Measurements from ENCODE around the gene CRISPLD2.

CRISPLD2 gene

DNA sequence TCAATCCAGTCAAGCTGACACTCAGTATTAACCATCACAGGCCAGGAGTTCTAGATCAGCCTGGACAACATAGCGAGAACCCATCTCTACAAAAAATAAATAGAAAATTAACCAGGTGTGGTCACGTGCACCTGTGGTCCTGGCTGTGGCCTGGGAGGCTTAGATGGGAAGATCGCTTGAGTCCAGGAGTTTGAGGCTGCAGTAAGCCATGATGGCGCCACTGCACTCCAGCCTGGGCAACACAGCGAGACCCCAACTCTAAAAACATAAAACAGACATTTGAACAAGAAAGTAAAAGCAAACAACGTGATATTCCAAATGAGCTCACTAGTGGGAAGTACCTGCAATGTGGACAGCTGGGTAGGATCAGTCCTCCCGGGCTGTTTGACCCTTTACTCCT, 41.9 kb downstream of the CRISPLD2 start:
- DNase-seq (ENCODE audit: low read depth), result no peak
- TF ChIP-seq, protein P1, sequence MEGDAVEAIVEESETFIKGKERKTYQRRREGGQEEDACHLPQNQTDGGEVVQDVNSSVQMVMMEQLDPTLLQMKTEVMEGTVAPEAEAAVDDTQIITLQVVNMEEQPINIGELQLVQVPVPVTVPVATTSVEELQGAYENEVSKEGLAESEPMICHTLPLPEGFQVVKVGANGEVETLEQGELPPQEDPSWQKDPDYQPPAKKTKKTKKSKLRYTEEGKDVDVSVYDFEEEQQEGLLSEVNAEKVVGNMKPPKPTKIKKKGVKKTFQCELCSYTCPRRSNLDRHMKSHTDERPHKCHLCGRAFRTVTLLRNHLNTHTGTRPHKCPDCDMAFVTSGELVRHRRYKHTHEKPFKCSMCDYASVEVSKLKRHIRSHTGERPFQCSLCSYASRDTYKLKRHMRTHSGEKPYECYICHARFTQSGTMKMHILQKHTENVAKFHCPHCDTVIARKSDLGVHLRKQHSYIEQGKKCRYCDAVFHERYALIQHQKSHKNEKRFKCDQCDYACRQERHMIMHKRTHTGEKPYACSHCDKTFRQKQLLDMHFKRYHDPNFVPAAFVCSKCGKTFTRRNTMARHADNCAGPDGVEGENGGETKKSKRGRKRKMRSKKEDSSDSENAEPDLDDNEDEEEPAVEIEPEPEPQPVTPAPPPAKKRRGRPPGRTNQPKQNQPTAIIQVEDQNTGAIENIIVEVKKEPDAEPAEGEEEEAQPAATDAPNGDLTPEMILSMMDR (IDR thresholded peaks at IDR 0.05; ENCODE audit: control insufficient read depth, insufficient read depth, low read depth, low read length, missing control alignments), result no peak
- no peak overlapping the region for H3K4me3 ChIP-seq (ENCODE audit: control insufficient read depth, low read depth, low read length)

DNA sequence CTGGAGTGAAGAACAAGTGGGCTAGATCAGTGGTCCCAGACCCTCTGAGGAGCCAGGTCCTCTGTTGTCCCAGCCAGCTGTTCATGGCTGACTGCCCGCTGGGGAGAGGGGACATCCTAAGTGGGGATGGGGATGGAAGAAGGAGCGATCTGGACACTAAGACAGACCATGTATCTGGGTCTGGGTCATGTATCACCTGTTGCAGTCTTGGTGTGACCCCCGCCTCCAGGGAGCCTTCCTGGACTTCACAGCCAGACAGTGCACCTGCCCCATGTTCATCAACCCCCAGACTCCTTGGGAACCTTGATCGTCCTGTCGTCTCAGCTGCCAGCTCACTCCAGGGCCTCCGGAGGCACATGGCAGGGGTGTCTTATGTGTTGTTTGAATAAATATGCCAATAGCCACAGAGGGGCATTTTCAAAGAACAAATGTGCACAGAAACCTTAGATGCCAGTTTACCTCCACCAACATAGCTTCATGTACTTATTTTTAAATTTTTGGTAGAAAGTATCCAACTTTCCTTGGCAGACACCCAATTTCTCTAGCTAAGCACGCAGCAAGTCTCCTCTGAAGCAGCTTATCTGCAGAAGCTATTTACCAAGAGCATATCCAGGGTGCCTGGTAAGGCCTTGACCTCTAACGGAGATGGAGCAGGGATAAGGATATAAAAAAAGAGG, 43.2 kb downstream of the CRISPLD2 start:
- no peak overlapping the region for H3K4me3 ChIP-seq (ENCODE audit: control insufficient read depth, low read depth, low read length)
- no peak for DNase-seq (ENCODE audit: low read depth)
- TF ChIP-seq, protein P1 (IDR thresholded peaks at IDR 0.05; ENCODE audit: control insufficient read depth, insufficient read depth, low read depth, low read length, missing control alignments), result no peak

DNA sequence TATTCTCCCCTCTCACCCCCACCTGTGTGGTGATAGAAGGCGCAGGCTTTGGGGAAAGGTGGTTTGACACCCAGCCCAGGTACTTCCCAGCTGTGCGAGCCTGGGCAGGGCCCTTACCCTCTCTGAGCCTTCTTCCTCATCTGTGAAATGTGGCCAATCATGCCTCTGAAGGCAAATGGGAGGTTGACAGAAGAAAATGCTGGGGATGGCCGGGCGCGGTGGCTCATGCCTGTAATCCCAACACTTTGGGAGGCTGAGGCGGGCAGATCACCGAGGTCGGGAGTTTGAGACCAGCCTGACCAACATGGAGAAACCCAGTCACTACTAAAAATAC, 43.7 kb downstream of the CRISPLD2 start:
- TF ChIP-seq, protein P1 (IDR thresholded peaks at IDR 0.05; ENCODE audit: control insufficient read depth, insufficient read depth, low read depth, low read length, missing control alignments), result no peak
- H3K4me3 ChIP-seq (ENCODE audit: control insufficient read depth, low read depth, low read length), result no peak overlapping the region
- DNase-seq (ENCODE audit: low read depth), result no peak

DNA sequence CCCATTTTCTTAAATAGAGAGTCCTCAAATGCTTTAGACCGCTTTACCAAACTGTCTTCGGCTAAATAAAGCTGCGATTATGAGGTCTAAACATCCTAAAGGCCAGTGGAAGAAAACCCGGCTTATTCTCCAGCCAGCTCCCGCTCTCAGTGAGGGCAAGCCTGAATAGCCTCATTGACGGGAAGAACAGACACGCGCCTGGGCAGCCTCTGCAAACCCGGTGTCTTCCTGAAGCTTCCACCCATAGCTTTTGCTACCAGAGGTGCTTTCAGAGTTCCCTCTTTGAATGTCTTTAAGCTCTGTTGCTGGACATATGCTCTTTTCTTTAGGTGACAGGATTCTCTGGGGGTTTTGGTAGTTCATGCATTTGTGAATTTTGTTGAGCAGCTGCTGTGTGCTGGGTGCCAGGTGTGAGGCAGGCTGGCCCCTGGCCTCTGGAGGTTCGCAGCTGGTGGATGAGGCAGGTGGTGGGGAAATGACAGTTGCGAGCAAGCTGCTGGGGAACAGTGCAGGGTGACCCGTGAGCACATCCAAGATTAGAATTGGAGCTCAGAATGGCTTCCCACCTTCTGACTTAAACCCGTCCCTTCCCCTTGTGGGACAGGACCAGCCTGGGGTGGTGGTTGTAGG, 44.7 kb downstream of the CRISPLD2 start:
- TF ChIP-seq, protein P1 (IDR thresholded peaks at IDR 0.05; ENCODE audit: control insufficient read depth, insufficient read depth, low read depth, low read length, missing control alignments), result no peak
- no peak for DNase-seq (ENCODE audit: low read depth)
- H3K4me3 ChIP-seq (ENCODE audit: control insufficient read depth, low read depth, low read length), result no peak overlapping the region

DNA sequence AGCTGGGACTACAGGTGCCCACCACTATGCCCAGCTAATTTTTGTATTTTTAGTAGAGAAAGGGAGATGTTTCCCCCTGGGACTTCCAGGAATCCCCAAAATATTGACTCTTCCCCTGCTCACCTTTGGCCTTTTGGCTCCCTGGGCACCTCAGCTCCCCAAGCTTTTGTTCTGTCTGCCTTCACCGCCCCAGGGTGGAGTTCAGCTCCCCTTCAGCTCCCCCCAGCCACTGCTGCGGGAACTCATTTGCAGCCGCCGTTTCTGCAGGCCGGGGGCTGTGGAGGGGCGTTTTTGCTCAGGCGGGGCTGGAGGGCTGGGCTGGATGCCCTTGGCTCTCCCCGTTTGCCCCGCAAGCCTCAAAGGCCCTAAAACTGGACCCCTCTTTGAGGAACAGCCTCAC, 47.9 kb downstream of the CRISPLD2 start:
- DNase-seq (ENCODE audit: low read depth), result no peak
- no peak overlapping the region for H3K4me3 ChIP-seq (ENCODE audit: control insufficient read depth, low read depth, low read length)

DNA sequence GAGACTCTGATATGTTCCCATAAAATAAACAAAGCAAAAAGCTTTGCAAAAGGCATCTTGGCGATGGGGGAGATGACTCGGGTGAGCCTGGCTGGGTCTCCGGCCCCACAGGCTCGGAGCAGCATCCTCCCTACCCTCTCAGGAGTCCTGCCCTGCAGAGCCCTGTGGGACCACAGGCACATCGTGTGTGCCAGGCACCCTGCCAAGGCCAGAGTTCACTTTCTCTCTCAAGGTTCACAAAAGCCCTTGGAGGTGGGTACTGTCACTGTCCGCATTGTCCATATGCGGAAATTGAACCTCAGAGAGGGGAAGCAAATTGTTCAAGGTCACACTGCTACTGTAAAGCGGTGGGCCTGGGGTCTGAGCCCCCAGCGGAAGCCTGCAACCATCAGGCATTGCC, 48.5 kb downstream of the CRISPLD2 start:
- H3K4me3 ChIP-seq (ENCODE audit: control insufficient read depth, low read depth, low read length), result no peak overlapping the region
- TF ChIP-seq, protein P1 (IDR thresholded peaks at IDR 0.05; ENCODE audit: control insufficient read depth, insufficient read depth, low read depth, low read length, missing control alignments), result no peak
- no peak for DNase-seq (ENCODE audit: low read depth)

More for the DNA sequence above, 47.9 kb downstream of the CRISPLD2 start:
- TF ChIP-seq, protein P1 (IDR thresholded peaks at IDR 0.05; ENCODE audit: control insufficient read depth, insufficient read depth, low read depth, low read length, missing control alignments), result no peak

All from AG09309 (cell line).